22Rv1 (cell line): ENCODE data around the gene TCF7L2.

Experiments
- ZFX ChIP-seq: fragments of 450-650 bp; IDR thresholded peaks from 2 replicates; pipeline ENCODE4 v1.6.1; 2017; ENCODE audit warnings: antibody characterized with exemption, borderline replicate concordance
- TF ChIP-seq, protein P1 (sequence below): fragments of 450-650 bp; IDR thresholded peaks from 2 replicates; pipeline ENCODE4 v1.5.1; 2017; ENCODE audit warnings: mild to moderate bottlenecking

DNA sequence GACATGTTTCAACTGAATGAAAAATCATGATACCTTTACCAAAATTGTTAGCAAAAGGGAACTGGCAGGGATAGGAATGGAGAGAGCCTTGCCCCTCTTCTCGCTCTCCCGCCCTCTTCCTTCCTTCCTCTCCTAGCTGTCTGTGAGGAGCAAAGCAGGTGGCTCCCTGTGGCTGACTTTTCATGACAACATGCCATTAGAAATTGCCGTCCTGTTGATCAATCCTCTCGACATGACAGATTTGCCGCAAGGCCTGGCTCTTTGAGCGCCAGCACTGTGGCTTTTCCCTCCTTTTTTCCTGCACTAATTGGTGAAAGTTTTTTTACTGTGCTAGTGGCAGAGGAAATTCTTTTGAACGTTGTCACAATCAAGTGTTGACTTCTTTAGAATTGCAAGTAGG lies 171.1 kb downstream of the TCF7L2 start:
- TF ChIP-seq, protein P1, sequence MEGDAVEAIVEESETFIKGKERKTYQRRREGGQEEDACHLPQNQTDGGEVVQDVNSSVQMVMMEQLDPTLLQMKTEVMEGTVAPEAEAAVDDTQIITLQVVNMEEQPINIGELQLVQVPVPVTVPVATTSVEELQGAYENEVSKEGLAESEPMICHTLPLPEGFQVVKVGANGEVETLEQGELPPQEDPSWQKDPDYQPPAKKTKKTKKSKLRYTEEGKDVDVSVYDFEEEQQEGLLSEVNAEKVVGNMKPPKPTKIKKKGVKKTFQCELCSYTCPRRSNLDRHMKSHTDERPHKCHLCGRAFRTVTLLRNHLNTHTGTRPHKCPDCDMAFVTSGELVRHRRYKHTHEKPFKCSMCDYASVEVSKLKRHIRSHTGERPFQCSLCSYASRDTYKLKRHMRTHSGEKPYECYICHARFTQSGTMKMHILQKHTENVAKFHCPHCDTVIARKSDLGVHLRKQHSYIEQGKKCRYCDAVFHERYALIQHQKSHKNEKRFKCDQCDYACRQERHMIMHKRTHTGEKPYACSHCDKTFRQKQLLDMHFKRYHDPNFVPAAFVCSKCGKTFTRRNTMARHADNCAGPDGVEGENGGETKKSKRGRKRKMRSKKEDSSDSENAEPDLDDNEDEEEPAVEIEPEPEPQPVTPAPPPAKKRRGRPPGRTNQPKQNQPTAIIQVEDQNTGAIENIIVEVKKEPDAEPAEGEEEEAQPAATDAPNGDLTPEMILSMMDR = no peak
- no peak for TF ChIP-seq ZFX
